ENCODE results near the gene ARID1B. TPM values are rescaled to one million over a fixed set of nuclear protein-coding genes. Genes with fewer than 3 reads are reported as not detected.

The ARID1B gene
- total RNA-seq, 1 donor from 2014 or later, result 66.3 TPM

- Mint-ChIP-seq H3K27me3 (ENCODE audit: low read depth) (no peaks in the 10 kb centered on the region), H3K9me3 (no peaks in the 10 kb centered on the region)
Observed at GRCh38 chr6:157215717-157216116, 438.5 kb downstream of the ARID1B start.

GRCh38 chr6:157216570-157216969, 439.4 kb downstream of the ARID1B start:
- H3K9me3 Mint-ChIP-seq, result no peaks in the 10 kb centered on the region
- DNase-seq (ENCODE audit: low spot score), result no peak
- no peak overlapping the region for H3K4me3 Mint-ChIP-seq (ENCODE audit: low read depth)
- no peak overlapping the region for H3K27ac Mint-ChIP-seq
- H3K27me3 Mint-ChIP-seq (ENCODE audit: low read depth), result no peaks in the 10 kb centered on the region
- peaks cover 14% of the 10 kb centered on the region for H3K4me1 Mint-ChIP-seq (ENCODE audit: low read depth)
- intact Hi-C loops (cut with micrococcal nuclease), result no loop called here
- H3K36me3 Mint-ChIP-seq (ENCODE audit: low read depth), result peaks cover 2% of the 10 kb centered on the region

More at GRCh38 chr6:157215717-157216116, 438.5 kb downstream of the ARID1B start:
- peaks cover 6% of the 10 kb centered on the region for H3K4me1 Mint-ChIP-seq (ENCODE audit: low read depth)
- peaks cover 2% of the 10 kb centered on the region for H3K36me3 Mint-ChIP-seq (ENCODE audit: low read depth)
- DNase-seq (ENCODE audit: low spot score), result no peak
- no peak overlapping the region for H3K27ac Mint-ChIP-seq
- H3K4me3 Mint-ChIP-seq (ENCODE audit: low read depth), result no peak overlapping the region
- intact Hi-C loops (cut with micrococcal nuclease), result no loop called here

GRCh38 chr6:157217198-157217893, 440.2 kb downstream of the ARID1B start:
- Mint-ChIP-seq H3K36me3 (ENCODE audit: low read depth) (peaks cover 2% of the 10 kb centered on the region), H3K4me3 (ENCODE audit: low read depth) (no peak overlapping the region), H3K9me3 (no peaks in the 10 kb centered on the region), H3K4me1 (ENCODE audit: low read depth) (peaks cover 15% of the 10 kb centered on the region), H3K27ac (no peak overlapping the region), H3K27me3 (ENCODE audit: low read depth) (no peaks in the 10 kb centered on the region)
- intact Hi-C loops (cut with micrococcal nuclease), result no loop called here
- DNase-seq (ENCODE audit: low spot score), result no peak

GRCh38 chr6:157217894-157218370, 440.8 kb downstream of the ARID1B start:
- no peaks in the 10 kb centered on the region for H3K9me3 Mint-ChIP-seq
- DNase-seq (ENCODE audit: low spot score), result no peak
- H3K27ac Mint-ChIP-seq, result no peak overlapping the region
- H3K27me3 Mint-ChIP-seq (ENCODE audit: low read depth), result no peaks in the 10 kb centered on the region
- H3K4me1 Mint-ChIP-seq (ENCODE audit: low read depth), result peaks cover 21% of the 10 kb centered on the region
- peaks cover 2% of the 10 kb centered on the region for H3K36me3 Mint-ChIP-seq (ENCODE audit: low read depth)
- intact Hi-C loops (cut with micrococcal nuclease), result no loop called here
- no peak overlapping the region for H3K4me3 Mint-ChIP-seq (ENCODE audit: low read depth)

- no peak for DNase-seq (ENCODE audit: low spot score)
- Mint-ChIP-seq H3K4me1 (ENCODE audit: low read depth) (peaks cover 25% of the 10 kb centered on the region), H3K27me3 (ENCODE audit: low read depth) (no peaks in the 10 kb centered on the region), H3K9me3 (no peaks in the 10 kb centered on the region), H3K4me3 (ENCODE audit: low read depth) (no peak overlapping the region), H3K36me3 (ENCODE audit: low read depth) (peaks cover 2% of the 10 kb centered on the region), H3K27ac (no peak overlapping the region)
- intact Hi-C loops (cut with micrococcal nuclease), result no loop called here
Observed at GRCh38 chr6:157218371-157219198, 441.4 kb downstream of the ARID1B start.

GRCh38 chr6:157219201-157220200, 442.3 kb downstream of the ARID1B start:
- no peak overlapping the region for H3K27ac Mint-ChIP-seq
- intact Hi-C loops (cut with micrococcal nuclease), result loop anchor here (2.0 kb wide), 1 partner anchor 55 kb away; no protein-coding TSS in a partner anchor
- H3K4me3 Mint-ChIP-seq (ENCODE audit: low read depth), result no peak overlapping the region
- no peaks in the 10 kb centered on the region for H3K9me3 Mint-ChIP-seq
- no peak for DNase-seq (ENCODE audit: low spot score)
- peaks cover 28% of the 10 kb centered on the region for H3K4me1 Mint-ChIP-seq (ENCODE audit: low read depth)
- no peaks in the 10 kb centered on the region for H3K27me3 Mint-ChIP-seq (ENCODE audit: low read depth)
- no peaks in the 10 kb centered on the region for H3K36me3 Mint-ChIP-seq (ENCODE audit: low read depth)

GRCh38 chr6:157220485-157220884, 443.3 kb downstream of the ARID1B start:
- Mint-ChIP-seq H3K9me3 (no peaks in the 10 kb centered on the region), H3K36me3 (ENCODE audit: low read depth) (no peaks in the 10 kb centered on the region), H3K4me1 (ENCODE audit: low read depth) (peaks cover 28% of the 10 kb centered on the region), H3K27me3 (ENCODE audit: low read depth) (no peaks in the 10 kb centered on the region), H3K27ac (no peak overlapping the region), H3K4me3 (ENCODE audit: low read depth) (peak overlapping the region; percentile 74)
- intact Hi-C loops (cut with micrococcal nuclease), result loop anchor here (2.0 kb wide), 1 partner anchor 54 kb away; no protein-coding TSS in a partner anchor
- no peak for DNase-seq (ENCODE audit: low spot score)

GRCh38 chr6:157221049-157221816, 444.1 kb downstream of the ARID1B start:
- H3K9me3 Mint-ChIP-seq, result no peaks in the 10 kb centered on the region
- H3K4me1 Mint-ChIP-seq (ENCODE audit: low read depth), result peaks cover 30% of the 10 kb centered on the region
- peak overlapping the region; percentile 74 for H3K4me3 Mint-ChIP-seq (ENCODE audit: low read depth)
- peak; percentile 78 for DNase-seq (ENCODE audit: low spot score)
- peak overlapping the region; percentile 70 for H3K27ac Mint-ChIP-seq
- H3K27me3 Mint-ChIP-seq (ENCODE audit: low read depth), result no peaks in the 10 kb centered on the region
- intact Hi-C loops (cut with micrococcal nuclease), result loop anchor here (2.0 kb wide), 1 partner anchor 54 kb away; no protein-coding TSS in a partner anchor
- H3K36me3 Mint-ChIP-seq (ENCODE audit: low read depth), result no peaks in the 10 kb centered on the region

GRCh38 chr6:157221817-157222175, 444.6 kb downstream of the ARID1B start:
- Mint-ChIP-seq H3K27me3 (ENCODE audit: low read depth) (no peaks in the 10 kb centered on the region), H3K36me3 (ENCODE audit: low read depth) (no peaks in the 10 kb centered on the region), H3K27ac (no peak overlapping the region), H3K4me1 (ENCODE audit: low read depth) (peaks cover 30% of the 10 kb centered on the region), H3K4me3 (ENCODE audit: low read depth) (peak overlapping the region; percentile 74), H3K9me3 (no peaks in the 10 kb centered on the region)
- DNase-seq (ENCODE audit: low spot score), result no peak
- intact Hi-C loops (cut with micrococcal nuclease), result loop anchor here (2.0 kb wide), 1 partner anchor 53 kb away; no protein-coding TSS in a partner anchor

- Mint-ChIP-seq H3K4me3 (ENCODE audit: low read depth) (peak overlapping the region; percentile 37), H3K9me3 (no peaks in the 10 kb centered on the region), H3K36me3 (ENCODE audit: low read depth) (no peaks in the 10 kb centered on the region), H3K4me1 (ENCODE audit: low read depth) (peaks cover 36% of the 10 kb centered on the region), H3K27me3 (ENCODE audit: low read depth) (no peaks in the 10 kb centered on the region), H3K27ac (peak overlapping the region; percentile 15)
- DNase-seq (ENCODE audit: low spot score), result no peak
- intact Hi-C loops (cut with micrococcal nuclease), result no loop called here
Observed at GRCh38 chr6:157222201-157222981, 445.2 kb downstream of the ARID1B start.

GRCh38 chr6:157223021-157223430, 445.8 kb downstream of the ARID1B start:
- Mint-ChIP-seq H3K27me3 (ENCODE audit: low read depth) (no peaks in the 10 kb centered on the region), H3K4me3 (ENCODE audit: low read depth) (no peak overlapping the region), H3K36me3 (ENCODE audit: low read depth) (no peaks in the 10 kb centered on the region), H3K27ac (no peak overlapping the region), H3K9me3 (no peaks in the 10 kb centered on the region), H3K4me1 (ENCODE audit: low read depth) (peaks cover 43% of the 10 kb centered on the region)
- no peak for DNase-seq (ENCODE audit: low spot score)
- intact Hi-C loops (cut with micrococcal nuclease), result no loop called here

All from activated T-helper 2 cell treated with anti-CD3 and anti-CD28 coated beads, Interferon-gamma antibody, Interleukin-2, Interleukin-4, amounts not matched to agents 10 μg/mL and 5 μg/mL and 100 μg/mL, durations not matched to agents 14 hours and 24 hours and 36 hours (primary cell).